VCaP (cell line): ENCODE results near the gene CTDSP2.

Experiments used
- H3K27ac ChIP-seq: fragments of 450-650 bp; 2 replicates; pipeline ENCODE4 v1.5.1; 2017
- CTCF ChIP-seq: fragments of 450-650 bp; conservative IDR thresholded peaks from 2 replicates; pipeline ENCODE4 v1.5.1; 2017; ENCODE audit warnings: mild to moderate bottlenecking, moderate library complexity

The CTDSP2 gene

GRCh38 chr12:57874166-57875108 is 27.9 kb upstream of the CTDSP2 start:
- H3K27ac ChIP-seq, result peak overlapping the region; percentile 45
- TF ChIP-seq CTCF, result no peak

GRCh38 chr12:57872362-57872761 is 25.8 kb upstream of the CTDSP2 start:
- TF ChIP-seq CTCF, result no peak
- no peak overlapping the region for H3K27ac ChIP-seq

GRCh38 chr12:57869927-57870318 is 23.4 kb upstream of the CTDSP2 start:
- TF ChIP-seq CTCF, result no peak
- no peak overlapping the region for H3K27ac ChIP-seq

GRCh38 chr12:57869298-57869926 is 22.9 kb upstream of the CTDSP2 start:
- no peak for TF ChIP-seq CTCF
- H3K27ac ChIP-seq, result no peak overlapping the region

- no peak overlapping the region for H3K27ac ChIP-seq
- TF ChIP-seq CTCF, result no peak
These were observed 22.3 kb upstream of the CTDSP2 start for GRCh38 chr12:57868851-57869268.

- no peak overlapping the region for H3K27ac ChIP-seq
- no peak for TF ChIP-seq CTCF
These were observed 21.7 kb upstream of the CTDSP2 start for GRCh38 chr12:57868221-57868620.

GRCh38 chr12:57866308-57867019 is 19.9 kb upstream of the CTDSP2 start:
- H3K27ac ChIP-seq, result no peak overlapping the region
- TF ChIP-seq CTCF, result no peak
